ENCODE measurements around the gene ZGLP1.

- TF ChIP-seq POLR2A (IDR thresholded peaks at IDR 0.05) (no peak), POLR2AphosphoS5 (IDR thresholded peaks at IDR 0.05) (no peak), CTCF (IDR thresholded peaks at IDR 0.05) (no peak)
These were observed 19.2 kb upstream of the ZGLP1 start for GRCh38 chr19:10328558-10329429.
